K562 treated with DMSO at 1 percent for 4 hours (cell line): ENCODE results near the gene PRAMEF25. TPM values are rescaled to one million over a fixed set of nuclear protein-coding genes. Genes with fewer than 3 reads are reported as not detected.

Source experiments
- total RNA-seq: library from RNA; unstranded; fragments of 300-600 nt; gene quantifications from 2 replicates; pipeline ENCODE4 v1.2.3, GENCODE V29; 2022; ENCODE audit not compliant: insufficient read depth

PRAMEF25 gene
- total RNA-seq = not detected in 2 replicates

DNA sequence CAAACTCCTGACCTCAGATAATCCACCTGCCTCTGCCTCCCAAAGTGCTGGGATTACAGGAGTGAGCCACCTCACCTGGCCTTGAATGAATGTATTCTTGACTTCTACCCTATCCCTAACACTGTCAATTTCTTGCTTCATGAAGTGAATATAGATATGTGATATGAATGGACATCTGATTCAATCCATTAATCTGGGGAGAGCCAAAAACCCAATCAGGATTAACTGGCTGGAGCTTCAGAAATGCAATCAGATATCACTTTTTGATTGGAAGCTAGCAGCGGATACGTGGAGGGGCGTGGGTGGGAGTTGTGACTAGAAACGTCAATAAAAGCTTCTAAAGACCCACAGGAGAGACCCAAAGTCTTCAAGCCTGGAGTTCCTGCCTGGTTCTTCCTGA, at the start of gene PRAMEF25:
Gene PRAMEF25, plus strand, starts transcription at position 301 of the 400 bp plus-strand sequence. CDS start 2,920 bp downstream, outside the sequence.

GRCh38 chr1:13056475-13056874, 14.1 kb upstream of the PRAMEF25 start, which contains the start of gene PRAMEF27:
TSS of gene PRAMEF27 (minus strand) at chr1:13056575. CDS start at chr1:13053659, 2,916 bp downstream.

GRCh38 chr1:13116754-13117153, 46.2 kb downstream of the PRAMEF25 start, which contains the start of gene HNRNPCL2:
TSS of gene HNRNPCL2 (minus strand) at chr1:13116854. CDS start at chr1:13116400, 454 bp downstream.

Other genes with a start within 250 kb of the PRAMEF25 start
- not detected in 2 replicates for gene PRAMEF11, start 239.4 kb upstream of the PRAMEF25 start, total RNA-seq
- not detected in 2 replicates for gene HNRNPCL1, start 222.1 kb upstream of the PRAMEF25 start, total RNA-seq
- gene PRAMEF2, start 213.7 kb upstream of the PRAMEF25 start, total RNA-seq = not detected in 2 replicates
- gene PRAMEF4, start 184.6 kb upstream of the PRAMEF25 start, total RNA-seq = not detected in 2 replicates
- gene PRAMEF10, start 172.5 kb upstream of the PRAMEF25 start, total RNA-seq = not detected in 2 replicates
- not detected in 2 replicates for gene PRAMEF7, start 154.2 kb upstream of the PRAMEF25 start, total RNA-seq
- not detected in 2 replicates for gene PRAMEF6, start 123.2 kb upstream of the PRAMEF25 start, total RNA-seq
- gene PRAMEF27, start 14.2 kb upstream of the PRAMEF25 start, total RNA-seq = not detected in 2 replicates
- gene HNRNPCL3, start 10.0 kb upstream of the PRAMEF25 start, total RNA-seq = not detected in 2 replicates
- not detected in 2 replicates for gene HNRNPCL2, start 46.1 kb downstream of the PRAMEF25 start, total RNA-seq
- not detected in 2 replicates for gene PRAMEF26, start 85.2 kb downstream of the PRAMEF25 start, total RNA-seq
- gene HNRNPCL4, start 94.9 kb downstream of the PRAMEF25 start, total RNA-seq = not detected in 2 replicates
- gene PRAMEF9, start 101.1 kb downstream of the PRAMEF25 start, total RNA-seq = not detected in 2 replicates
- not detected in 2 replicates for gene PRAMEF13, start 130.6 kb downstream of the PRAMEF25 start, total RNA-seq
- gene PRAMEF18, start 155.4 kb downstream of the PRAMEF25 start, total RNA-seq = not detected in 2 replicates
- gene PRAMEF5, start 183.4 kb downstream of the PRAMEF25 start, total RNA-seq = not detected in 2 replicates
- gene PRAMEF8, start 214.4 kb downstream of the PRAMEF25 start, total RNA-seq = not detected in 2 replicates
- not detected in 2 replicates for gene PRAMEF33, start 232.8 kb downstream of the PRAMEF25 start, total RNA-seq
- not detected in 2 replicates for gene PRAMEF15, start 244.8 kb downstream of the PRAMEF25 start, total RNA-seq